Heart left ventricle (tissue), 13 donors: Measurements from ENCODE around the gene COX14.

Source experiments
- POLR2A ChIP-seq, 2 donors: fragments of 450-650 bp; IDR thresholded peaks; one replicate each; pipeline ENCODE4 v1.6.1; 2017; ENCODE audit warnings: antibody characterized with exemption in 2 of 2, mild to moderate bottlenecking in 2 of 2, moderate library complexity in 2 of 2
- TF ChIP-seq, protein P1 (sequence below), 12 donors: fragments of 200-600 bp; sonication (generic) in 4 of 12; IDR thresholded peaks; one replicate each; pipeline versions ENCODE4 v1.5.0 to v1.8.0; 2018 to 2022; ENCODE audit warnings: antibody characterized with exemption in 12 of 12, mild to moderate bottlenecking in 5 of 12
- donor health status: ischemic (EF 13 %, LVEDD 7.1; RV severe dilation, severe dysfunction).
- donor health status: DM: no; HTN: yes; CAD: no.
- donor health status: DM: no; HTN: no; CAD: no.
- donor health status: ischemic (EF 25% LVEDD 6.9; RV normal size, moderate dysfunction).
- donor health status: ischemic (EF 25% LVEDD 5.7; RV mildly dilated, moderate dysfunction).
- donor health status: ischemic (EF 35%, LVEDD 5.7; RV mildly dilated, moderate dysfunction).
- donor health status: nonischemic (EF 11% LVEDD 7.7; RV severe dilation, severe dysfunction).
- donor health status: DM: yes; HTN: yes; CAD: no.
- donor health status: PGD.
- donor health status: ischemic (EF 29% LVEDD 5.4; RV normal size, mild dysfunction).
- donor health status: nonischemic (EF 23%, LVEDD 6.1; RV moderate dilation, normal function).

- TF ChIP-seq, protein P1, sequence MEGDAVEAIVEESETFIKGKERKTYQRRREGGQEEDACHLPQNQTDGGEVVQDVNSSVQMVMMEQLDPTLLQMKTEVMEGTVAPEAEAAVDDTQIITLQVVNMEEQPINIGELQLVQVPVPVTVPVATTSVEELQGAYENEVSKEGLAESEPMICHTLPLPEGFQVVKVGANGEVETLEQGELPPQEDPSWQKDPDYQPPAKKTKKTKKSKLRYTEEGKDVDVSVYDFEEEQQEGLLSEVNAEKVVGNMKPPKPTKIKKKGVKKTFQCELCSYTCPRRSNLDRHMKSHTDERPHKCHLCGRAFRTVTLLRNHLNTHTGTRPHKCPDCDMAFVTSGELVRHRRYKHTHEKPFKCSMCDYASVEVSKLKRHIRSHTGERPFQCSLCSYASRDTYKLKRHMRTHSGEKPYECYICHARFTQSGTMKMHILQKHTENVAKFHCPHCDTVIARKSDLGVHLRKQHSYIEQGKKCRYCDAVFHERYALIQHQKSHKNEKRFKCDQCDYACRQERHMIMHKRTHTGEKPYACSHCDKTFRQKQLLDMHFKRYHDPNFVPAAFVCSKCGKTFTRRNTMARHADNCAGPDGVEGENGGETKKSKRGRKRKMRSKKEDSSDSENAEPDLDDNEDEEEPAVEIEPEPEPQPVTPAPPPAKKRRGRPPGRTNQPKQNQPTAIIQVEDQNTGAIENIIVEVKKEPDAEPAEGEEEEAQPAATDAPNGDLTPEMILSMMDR (IDR thresholded peaks at IDR 0.05) = no peak
- TF ChIP-seq POLR2A (IDR thresholded peaks at IDR 0.05) = no peak
These were observed 37.3 kb downstream of the COX14 start for GRCh38 chr12:50149311-50149710.
